Brain microvascular endothelial cell (primary cell): Measurements from ENCODE around the gene PATJ.

Experiments used
- DNase-seq: peaks from one replicate; pipeline ENCODE4 v3.0.0-alpha.2; 2020
- H3K27ac ChIP-seq: fragments of 250-450 bp; sonication (Bioruptor Pico); 2 replicates; pipeline ENCODE4 v1.5.1; 2020; ENCODE audit warnings: mild to moderate bottlenecking, moderate library complexity
- H3K27me3 ChIP-seq: fragments of 250-450 bp; sonication (Bioruptor Pico); replicated peaks from 2 replicates; pipeline ENCODE4 v1.5.1; 2020; ENCODE audit warnings: mild to moderate bottlenecking
- H3K36me3 ChIP-seq: fragments of 250-450 bp; sonication (Bioruptor Pico); replicated peaks from 2 replicates; pipeline ENCODE4 v1.5.1; 2020; ENCODE audit warnings: mild to moderate bottlenecking
- H3K4me3 ChIP-seq: 2 replicates; pipeline ENCODE4 v1.5.1; 2011; ENCODE audit warnings: low read depth, mild to moderate bottlenecking, control low read depth, low read length, moderate library complexity
- in situ Hi-C: cut with HindIII; loops from 2 replicates; pipeline ENCODE4 v1.10.0; 2017; ENCODE audit warnings: low sequenced_read_pairs, low pct_ligation_motif_present
- TF ChIP-seq, protein P1 (sequence below): IDR thresholded peaks from 2 replicates; pipeline ENCODE4 v1.5.1; 2011; ENCODE audit warnings: low read depth, mild to moderate bottlenecking, moderate library complexity, low read length, control low read depth, inconsistent platforms; ENCODE audit errors: missing control alignments

The PATJ gene

GRCh38 chr1:61979729-61980128 is 237.4 kb downstream of the PATJ start:
- TF ChIP-seq, protein P1, sequence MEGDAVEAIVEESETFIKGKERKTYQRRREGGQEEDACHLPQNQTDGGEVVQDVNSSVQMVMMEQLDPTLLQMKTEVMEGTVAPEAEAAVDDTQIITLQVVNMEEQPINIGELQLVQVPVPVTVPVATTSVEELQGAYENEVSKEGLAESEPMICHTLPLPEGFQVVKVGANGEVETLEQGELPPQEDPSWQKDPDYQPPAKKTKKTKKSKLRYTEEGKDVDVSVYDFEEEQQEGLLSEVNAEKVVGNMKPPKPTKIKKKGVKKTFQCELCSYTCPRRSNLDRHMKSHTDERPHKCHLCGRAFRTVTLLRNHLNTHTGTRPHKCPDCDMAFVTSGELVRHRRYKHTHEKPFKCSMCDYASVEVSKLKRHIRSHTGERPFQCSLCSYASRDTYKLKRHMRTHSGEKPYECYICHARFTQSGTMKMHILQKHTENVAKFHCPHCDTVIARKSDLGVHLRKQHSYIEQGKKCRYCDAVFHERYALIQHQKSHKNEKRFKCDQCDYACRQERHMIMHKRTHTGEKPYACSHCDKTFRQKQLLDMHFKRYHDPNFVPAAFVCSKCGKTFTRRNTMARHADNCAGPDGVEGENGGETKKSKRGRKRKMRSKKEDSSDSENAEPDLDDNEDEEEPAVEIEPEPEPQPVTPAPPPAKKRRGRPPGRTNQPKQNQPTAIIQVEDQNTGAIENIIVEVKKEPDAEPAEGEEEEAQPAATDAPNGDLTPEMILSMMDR: no peak
- in situ Hi-C loops: no loop called here
- H3K4me3 ChIP-seq: no peak overlapping the region
- H3K27me3 ChIP-seq: no peaks in the 10 kb centered on the region
- H3K36me3 ChIP-seq: no peaks in the 10 kb centered on the region
- H3K27ac ChIP-seq: no peak overlapping the region
- no peak for DNase-seq

GRCh38 chr1:61980561-61980960 is 238.3 kb downstream of the PATJ start:
- TF ChIP-seq, protein P1: no peak
- peak; percentile 48 for DNase-seq
- in situ Hi-C loops: no loop called here

DNA sequence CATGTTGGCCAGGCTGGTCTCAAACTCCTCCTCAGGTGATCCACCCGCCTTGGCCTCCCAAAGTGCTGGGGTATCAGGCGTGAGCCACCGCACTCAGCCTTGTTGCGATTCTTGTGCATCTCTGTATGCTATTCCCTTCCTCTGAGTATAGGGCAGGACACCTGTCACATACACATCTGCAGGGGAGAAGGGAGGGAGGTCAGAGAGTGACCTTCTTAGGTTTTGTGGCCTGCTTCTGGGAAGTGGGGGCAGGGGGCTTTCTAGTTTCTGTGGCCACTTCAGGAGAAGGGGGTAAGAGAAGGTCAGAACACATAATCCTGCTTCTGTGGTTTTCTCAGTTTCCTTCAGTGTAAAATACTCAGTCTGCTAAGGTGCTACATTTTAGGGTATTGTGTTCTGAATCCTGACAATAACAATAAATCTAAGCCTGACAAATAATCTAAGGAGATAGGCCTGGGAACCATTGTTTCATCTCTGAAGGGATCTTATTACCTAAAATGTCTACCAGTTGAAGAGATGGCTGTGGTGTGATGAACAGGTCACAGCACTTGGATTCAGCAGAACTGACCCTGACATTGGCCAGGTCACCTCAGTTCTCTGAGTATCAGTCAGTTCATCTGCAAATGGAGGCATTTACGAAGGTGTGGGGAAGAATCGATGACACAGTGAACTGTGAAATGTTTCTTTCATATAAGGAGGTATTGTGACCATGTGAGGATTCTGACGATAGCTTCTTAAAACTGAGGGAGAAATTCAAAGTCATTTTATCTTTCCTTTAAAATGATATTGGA is 239.8 kb downstream of the PATJ start:
- no peaks in the 10 kb centered on the region for H3K36me3 ChIP-seq
- no peak overlapping the region for H3K4me3 ChIP-seq
- in situ Hi-C loops: no loop called here
- no peak overlapping the region for H3K27ac ChIP-seq
- H3K27me3 ChIP-seq: no peaks in the 10 kb centered on the region
- no peak for DNase-seq
- TF ChIP-seq, protein P1: no peak

More at GRCh38 chr1:61980561-61980960, 238.3 kb downstream of the PATJ start:
- no peaks in the 10 kb centered on the region for H3K36me3 ChIP-seq
- no peak overlapping the region for H3K4me3 ChIP-seq
- no peaks in the 10 kb centered on the region for H3K27me3 ChIP-seq
- H3K27ac ChIP-seq: no peak overlapping the region

- no peak for DNase-seq
- Histone ChIP-seq H3K36me3 (no peaks in the 10 kb centered on the region), H3K4me3 (no peak overlapping the region), H3K27me3 (no peaks in the 10 kb centered on the region), H3K27ac (no peak overlapping the region)
- TF ChIP-seq, protein P1: no peak
- in situ Hi-C loops: no loop called here
These were observed 241.0 kb downstream of the PATJ start for GRCh38 chr1:61983236-61983635.

DNA sequence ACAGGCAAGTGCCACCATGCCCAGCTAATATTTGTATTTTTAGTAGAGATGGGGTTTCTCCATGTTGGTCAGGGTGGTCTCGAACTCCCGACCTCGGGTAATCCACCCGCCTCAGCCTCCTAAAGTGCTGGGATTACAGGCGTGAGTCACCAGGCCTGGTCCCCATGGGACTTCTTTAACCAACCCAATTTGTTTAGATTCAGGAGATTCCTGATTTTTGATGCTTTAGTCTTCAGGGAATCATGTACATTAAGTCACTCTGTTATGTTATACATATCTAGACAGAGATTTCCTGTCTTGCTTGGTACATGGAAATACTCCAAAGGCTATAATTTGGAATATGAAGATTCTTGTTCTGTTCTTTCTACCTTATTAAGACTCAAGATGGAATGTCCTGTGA is 250.0 kb downstream of the PATJ start:
- Histone ChIP-seq H3K36me3 (no peaks in the 10 kb centered on the region), H3K27me3 (no peaks in the 10 kb centered on the region), H3K27ac (no peak overlapping the region), H3K4me3 (no peak overlapping the region)
- in situ Hi-C loops: no loop called here
- no peak for DNase-seq
- TF ChIP-seq, protein P1: no peak

GRCh38 chr1:61993331-61993961 is 251.2 kb downstream of the PATJ start:
- DNase-seq: peak; percentile 17
- Histone ChIP-seq H3K4me3 (no peak overlapping the region), H3K27ac (no peak overlapping the region), H3K36me3 (no peaks in the 10 kb centered on the region), H3K27me3 (no peaks in the 10 kb centered on the region)
- in situ Hi-C loops: no loop called here
- TF ChIP-seq, protein P1: no peak
